ENCODE results near the gene NDUFB1. TPM values are rescaled to one million over a fixed set of nuclear protein-coding genes. Genes with fewer than 3 reads are reported as not detected.

NDUFB1 gene
- total and polyA plus RNA-seq, 2 of the 4 experiments (the other 2 are of a cell fraction) = 32.1 to 333 TPM

DNA sequence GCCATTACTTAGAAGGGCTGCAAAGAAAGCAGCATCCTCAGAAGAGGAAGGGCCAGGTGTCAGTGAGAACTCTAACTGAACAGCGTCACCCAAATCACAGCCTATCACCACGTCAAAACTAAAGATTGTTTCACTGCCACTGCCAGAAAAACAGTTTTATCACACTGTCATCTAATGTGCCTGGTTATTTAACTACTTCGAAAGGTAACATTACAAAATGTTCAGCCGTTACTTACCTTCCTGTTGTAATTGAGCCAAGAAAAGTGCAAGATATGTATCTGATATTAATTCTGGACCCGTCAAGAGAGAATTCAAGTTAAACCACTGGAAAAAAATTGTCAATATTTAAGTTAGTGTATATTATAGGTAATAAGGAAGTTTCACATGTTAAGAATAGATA lies 33.0 kb downstream of the NDUFB1 start:
- in situ Hi-C loops (cut with MboI; ENCODE audit: low sequenced_read_pairs) = no loop called here
- no peak overlapping the region for H3K9ac ChIP-seq (ENCODE audit: low read depth, low read length)

More for the DNA sequence above, 33.0 kb downstream of the NDUFB1 start:
- H2BK20ac ChIP-seq (ENCODE audit: low read depth, low read length) = no peak overlapping the region
- no peak overlapping the region for H2BK15ac ChIP-seq (ENCODE audit: low read depth, low read length)
- DNase-seq (no peak), ATAC-seq (ENCODE audit: low read depth) (no peak)
- H2BK5ac ChIP-seq (ENCODE audit: low read depth, low read length, poor library complexity, severe bottlenecking) = no peak overlapping the region
- H3K9me1 ChIP-seq (ENCODE audit: insufficient read depth, low read length) = no peaks in the 10 kb centered on the region
- no peak overlapping the region for H3K56ac ChIP-seq (ENCODE audit: extremely low read depth, insufficient read depth, low read length)
- no peak overlapping the region for H3K27ac ChIP-seq (ENCODE audit: insufficient read depth, low read length)
- H3K23ac ChIP-seq (ENCODE audit: low read depth, low read length) = no peak overlapping the region
- H3K9me3 ChIP-seq (ENCODE audit: control insufficient read depth, insufficient read depth, low read length) = no peaks in the 10 kb centered on the region
- H2AK5ac ChIP-seq (ENCODE audit: low read depth, low read length) = no peak overlapping the region
- no peak overlapping the region for H3K4ac ChIP-seq (ENCODE audit: low read depth, low read length)
- no peak overlapping the region for H2AFZ ChIP-seq (replicated peaks; ENCODE audit: low read length, poor library complexity)
- 100% methylated on average over 2 of the region's 5 CpGs; no CpG with 5 or more reads in 1 of the 2 experiments for WGBS, 2 experiments (ENCODE audit: extremely low coverage in 2 of 2, insufficient read length in 1 of 2)
- no peak overlapping the region for H3K4me3 ChIP-seq (ENCODE audit: insufficient read depth, low read depth, low read length)
- ChIA-PET CTCF (interaction anchor here (0.6 to 1.4 kb wide), 2 partner anchors 18 to 423 kb away, joined by 5 to 6 read pairs; partner anchors contain the start of gene ATXN3), POLR2A (ENCODE audit: unreplicated experiment) (no interaction called here)
- no peak overlapping the region for H4K5ac ChIP-seq (ENCODE audit: low read depth, low read length)
- H3K14ac ChIP-seq (replicated peaks; ENCODE audit: low read depth, low read length) = no peak overlapping the region
- no peak overlapping the region for H4K91ac ChIP-seq (ENCODE audit: insufficient read depth, low read depth, low read length)
- H4K8ac ChIP-seq (ENCODE audit: low read depth in 2 of 2, low read length in 2 of 2) = no peak overlapping the region
- intact Hi-C loops (cut with micrococcal nuclease) (no loop called here), dilution Hi-C loops (cut with HindIII; ENCODE audit: low sequenced_read_pairs, unreplicated experiment) (no loop called here)
- H4K20me1 ChIP-seq (ENCODE audit: insufficient read depth, low read length) = no peaks in the 10 kb centered on the region
- H2AK9ac ChIP-seq (replicated peaks; ENCODE audit: low read depth, low read length, poor library complexity) = no peak overlapping the region
- H3K18ac ChIP-seq (ENCODE audit: low read depth, low read length) = no peak overlapping the region
- H2BK120ac ChIP-seq (ENCODE audit: low read depth, low read length) = no peak overlapping the region
- no peaks in the 10 kb centered on the region for H3K4me1 ChIP-seq (ENCODE audit: control insufficient read depth, insufficient read depth, low read length)
- H3K79me1 ChIP-seq (ENCODE audit: low read depth in 1 of 2, low read length in 2 of 2) = no peaks in the 10 kb centered on the region
- no peaks in the 10 kb centered on the region for H3K27me3 ChIP-seq (ENCODE audit: control insufficient read depth, insufficient read depth, low read length)
- BruUV-seq (replicated peaks) = no TSS peak
- H3K36me3 ChIP-seq (ENCODE audit: control insufficient read depth, insufficient read depth, low read length) = peaks cover 20% of the 10 kb centered on the region
- TF ChIP-seq SMC3 (IDR thresholded peaks at IDR 0.05; ENCODE audit: low read depth, low read length) (no peak), RFX5 (IDR thresholded peaks at IDR 0.05; ENCODE audit: low read depth, low read length) (no peak), POLR2A (IDR thresholded peaks at IDR 0.05; ENCODE audit: low read depth, low read length) (no peak), BHLHE40 (IDR thresholded peaks at IDR 0.05; ENCODE audit: low read depth, low read length) (no peak), FOS (IDR thresholded peaks at IDR 0.05; ENCODE audit: low read depth, low read length) (no peak), CEBPB (IDR thresholded peaks at IDR 0.05; ENCODE audit: low read depth, low read length) (no peak), CHD1 (IDR thresholded peaks at IDR 0.05; ENCODE audit: low read depth, low read length) (no peak), RCOR1 (IDR thresholded peaks at IDR 0.05; ENCODE audit: insufficient replicate concordance, low read length) (no peak), MAZ (IDR thresholded peaks at IDR 0.05; ENCODE audit: borderline replicate concordance, low read depth, low read length) (no peak), NFE2L2 (IDR thresholded peaks at IDR 0.05; ENCODE audit: low read depth, low read length) (no peak), MAFK (IDR thresholded peaks at IDR 0.05; ENCODE audit: low read depth, low read length) (no peak), RAD21 (IDR thresholded peaks at IDR 0.05; ENCODE audit: low read length) (no peak), MXI1 (IDR thresholded peaks at IDR 0.05; ENCODE audit: borderline replicate concordance, low read depth, low read length) (no peak)
- TF ChIP-seq, protein P1, sequence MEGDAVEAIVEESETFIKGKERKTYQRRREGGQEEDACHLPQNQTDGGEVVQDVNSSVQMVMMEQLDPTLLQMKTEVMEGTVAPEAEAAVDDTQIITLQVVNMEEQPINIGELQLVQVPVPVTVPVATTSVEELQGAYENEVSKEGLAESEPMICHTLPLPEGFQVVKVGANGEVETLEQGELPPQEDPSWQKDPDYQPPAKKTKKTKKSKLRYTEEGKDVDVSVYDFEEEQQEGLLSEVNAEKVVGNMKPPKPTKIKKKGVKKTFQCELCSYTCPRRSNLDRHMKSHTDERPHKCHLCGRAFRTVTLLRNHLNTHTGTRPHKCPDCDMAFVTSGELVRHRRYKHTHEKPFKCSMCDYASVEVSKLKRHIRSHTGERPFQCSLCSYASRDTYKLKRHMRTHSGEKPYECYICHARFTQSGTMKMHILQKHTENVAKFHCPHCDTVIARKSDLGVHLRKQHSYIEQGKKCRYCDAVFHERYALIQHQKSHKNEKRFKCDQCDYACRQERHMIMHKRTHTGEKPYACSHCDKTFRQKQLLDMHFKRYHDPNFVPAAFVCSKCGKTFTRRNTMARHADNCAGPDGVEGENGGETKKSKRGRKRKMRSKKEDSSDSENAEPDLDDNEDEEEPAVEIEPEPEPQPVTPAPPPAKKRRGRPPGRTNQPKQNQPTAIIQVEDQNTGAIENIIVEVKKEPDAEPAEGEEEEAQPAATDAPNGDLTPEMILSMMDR (conservative IDR thresholded peaks at IDR 0.05; ENCODE audit: low read depth, low read length) = no peak
- TF ChIP-seq, protein P2, sequence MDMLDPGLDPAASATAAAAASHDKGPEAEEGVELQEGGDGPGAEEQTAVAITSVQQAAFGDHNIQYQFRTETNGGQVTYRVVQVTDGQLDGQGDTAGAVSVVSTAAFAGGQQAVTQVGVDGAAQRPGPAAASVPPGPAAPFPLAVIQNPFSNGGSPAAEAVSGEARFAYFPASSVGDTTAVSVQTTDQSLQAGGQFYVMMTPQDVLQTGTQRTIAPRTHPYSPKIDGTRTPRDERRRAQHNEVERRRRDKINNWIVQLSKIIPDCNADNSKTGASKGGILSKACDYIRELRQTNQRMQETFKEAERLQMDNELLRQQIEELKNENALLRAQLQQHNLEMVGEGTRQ (IDR thresholded peaks at IDR 0.05; ENCODE audit: low read depth, low read length) = no peak
- TF ChIP-seq, protein P3, sequence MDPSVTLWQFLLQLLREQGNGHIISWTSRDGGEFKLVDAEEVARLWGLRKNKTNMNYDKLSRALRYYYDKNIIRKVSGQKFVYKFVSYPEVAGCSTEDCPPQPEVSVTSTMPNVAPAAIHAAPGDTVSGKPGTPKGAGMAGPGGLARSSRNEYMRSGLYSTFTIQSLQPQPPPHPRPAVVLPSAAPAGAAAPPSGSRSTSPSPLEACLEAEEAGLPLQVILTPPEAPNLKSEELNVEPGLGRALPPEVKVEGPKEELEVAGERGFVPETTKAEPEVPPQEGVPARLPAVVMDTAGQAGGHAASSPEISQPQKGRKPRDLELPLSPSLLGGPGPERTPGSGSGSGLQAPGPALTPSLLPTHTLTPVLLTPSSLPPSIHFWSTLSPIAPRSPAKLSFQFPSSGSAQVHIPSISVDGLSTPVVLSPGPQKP (IDR thresholded peaks at IDR 0.05; ENCODE audit: borderline replicate concordance, low read depth, low read length) = no peak
- no peak overlapping the region for H3K4me2 ChIP-seq (ENCODE audit: low read depth, low read length)

All from IMR-90 (cell line).